Measurements from ENCODE around the gene JAML.

JAML gene

DNA sequence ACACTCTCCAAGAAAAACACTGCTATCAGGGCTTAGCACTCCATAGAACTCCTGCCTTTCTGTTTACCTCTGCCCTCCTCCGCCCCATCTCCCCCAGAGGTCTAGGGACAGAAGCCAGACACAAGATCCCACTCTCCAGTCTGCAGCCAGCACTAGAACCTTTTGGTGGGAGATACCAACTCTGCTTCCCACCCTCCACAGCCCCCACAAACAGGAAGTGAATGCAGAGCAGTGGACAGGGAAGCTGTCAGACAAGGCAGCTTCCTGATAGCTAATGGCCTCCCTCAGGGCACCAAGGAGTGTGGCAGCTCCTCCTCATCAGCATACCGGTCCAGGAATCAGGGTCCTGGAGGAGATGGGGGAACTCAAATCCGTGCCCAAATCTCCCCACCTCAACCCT, 77.3 kb downstream of the JAML start:
- no peak for DNase-seq (ENCODE audit: low read depth)
- no peak overlapping the region for H3K4me3 ChIP-seq (ENCODE audit: control insufficient read depth, low read depth, low read length)
- TF ChIP-seq, protein P1, sequence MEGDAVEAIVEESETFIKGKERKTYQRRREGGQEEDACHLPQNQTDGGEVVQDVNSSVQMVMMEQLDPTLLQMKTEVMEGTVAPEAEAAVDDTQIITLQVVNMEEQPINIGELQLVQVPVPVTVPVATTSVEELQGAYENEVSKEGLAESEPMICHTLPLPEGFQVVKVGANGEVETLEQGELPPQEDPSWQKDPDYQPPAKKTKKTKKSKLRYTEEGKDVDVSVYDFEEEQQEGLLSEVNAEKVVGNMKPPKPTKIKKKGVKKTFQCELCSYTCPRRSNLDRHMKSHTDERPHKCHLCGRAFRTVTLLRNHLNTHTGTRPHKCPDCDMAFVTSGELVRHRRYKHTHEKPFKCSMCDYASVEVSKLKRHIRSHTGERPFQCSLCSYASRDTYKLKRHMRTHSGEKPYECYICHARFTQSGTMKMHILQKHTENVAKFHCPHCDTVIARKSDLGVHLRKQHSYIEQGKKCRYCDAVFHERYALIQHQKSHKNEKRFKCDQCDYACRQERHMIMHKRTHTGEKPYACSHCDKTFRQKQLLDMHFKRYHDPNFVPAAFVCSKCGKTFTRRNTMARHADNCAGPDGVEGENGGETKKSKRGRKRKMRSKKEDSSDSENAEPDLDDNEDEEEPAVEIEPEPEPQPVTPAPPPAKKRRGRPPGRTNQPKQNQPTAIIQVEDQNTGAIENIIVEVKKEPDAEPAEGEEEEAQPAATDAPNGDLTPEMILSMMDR (conservative IDR thresholded peaks at IDR 0.05; ENCODE audit: control insufficient read depth, insufficient read depth, low read depth, low read length): no peak

DNA sequence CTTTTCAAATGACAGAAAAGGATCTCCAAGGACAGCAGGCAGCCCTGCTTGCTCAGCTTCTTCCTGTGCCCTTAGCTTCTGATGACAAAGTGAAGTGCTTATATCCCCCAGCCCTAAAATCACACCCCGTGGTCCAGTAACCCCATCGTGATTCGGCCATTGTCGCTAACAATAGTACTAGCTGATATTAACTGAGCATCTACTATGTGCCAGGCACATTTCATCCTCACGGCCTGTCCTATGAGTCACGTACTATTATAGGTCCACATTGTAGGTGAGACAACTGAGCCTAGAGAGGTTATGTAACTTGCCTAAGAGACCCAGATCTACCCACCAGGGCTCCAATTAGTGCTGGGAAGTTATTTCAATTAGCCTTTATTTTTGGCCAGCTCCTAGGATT, 78.3 kb downstream of the JAML start:
- no peak overlapping the region for H3K4me3 ChIP-seq (ENCODE audit: control insufficient read depth, low read depth, low read length)

DNA sequence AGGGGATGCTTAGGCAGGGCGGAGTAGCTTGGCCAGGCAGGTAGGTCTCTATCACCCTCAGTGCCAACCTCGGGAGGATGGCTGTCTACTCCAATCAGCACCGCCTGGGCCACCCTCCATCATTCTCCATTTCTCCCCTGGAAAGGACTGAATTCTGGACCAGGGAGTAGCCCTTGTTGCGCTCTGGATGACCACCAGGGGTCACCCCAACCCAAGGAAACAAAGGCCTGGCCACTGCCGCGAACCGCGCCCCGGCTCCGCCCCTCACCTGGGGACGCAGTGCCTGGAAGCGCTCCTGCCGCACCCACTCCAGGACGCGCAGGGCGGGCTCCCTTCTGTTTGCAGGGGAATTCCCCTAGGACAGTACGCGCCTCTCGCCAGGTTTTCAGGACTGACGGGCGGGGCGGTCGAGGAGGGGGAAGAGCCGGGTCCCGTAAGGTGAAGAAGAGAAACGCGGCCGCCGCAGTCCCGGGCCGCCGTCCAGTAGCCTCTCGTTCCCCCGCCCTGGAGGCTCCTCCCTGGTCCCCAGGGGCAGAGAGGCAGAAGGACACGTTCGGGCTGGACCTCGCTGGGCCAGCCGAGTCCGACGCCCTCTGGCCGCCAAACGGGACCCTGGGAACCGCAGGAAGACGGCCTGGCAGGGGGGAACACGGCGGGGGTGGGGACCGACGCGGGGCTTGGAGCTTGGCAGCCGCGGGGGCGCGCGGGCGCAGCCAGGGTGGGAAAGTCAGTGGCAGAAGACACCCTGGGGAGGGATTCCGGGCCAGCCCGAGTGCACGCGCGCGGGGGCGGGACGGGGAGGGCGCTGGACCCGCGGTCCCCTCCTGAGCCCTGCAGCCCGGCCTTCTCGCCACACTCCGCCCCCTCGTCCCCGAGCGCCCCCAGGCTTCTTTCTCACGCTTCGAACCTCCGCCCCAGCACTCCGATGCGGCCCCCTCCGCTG, 79.3 kb downstream of the JAML start:
- DNase-seq (ENCODE audit: low read depth): peak; percentile 52
- TF ChIP-seq, protein P1 (conservative IDR thresholded peaks at IDR 0.05; ENCODE audit: control insufficient read depth, insufficient read depth, low read depth, low read length): peak; percentile 80
- peak overlapping the region; percentile 42 for H3K4me3 ChIP-seq (ENCODE audit: control insufficient read depth, low read depth, low read length)

More for the DNA sequence above, 78.3 kb downstream of the JAML start:
- DNase-seq (ENCODE audit: low read depth): no peak
- TF ChIP-seq, protein P1 (conservative IDR thresholded peaks at IDR 0.05; ENCODE audit: control insufficient read depth, insufficient read depth, low read depth, low read length): no peak

DNA sequence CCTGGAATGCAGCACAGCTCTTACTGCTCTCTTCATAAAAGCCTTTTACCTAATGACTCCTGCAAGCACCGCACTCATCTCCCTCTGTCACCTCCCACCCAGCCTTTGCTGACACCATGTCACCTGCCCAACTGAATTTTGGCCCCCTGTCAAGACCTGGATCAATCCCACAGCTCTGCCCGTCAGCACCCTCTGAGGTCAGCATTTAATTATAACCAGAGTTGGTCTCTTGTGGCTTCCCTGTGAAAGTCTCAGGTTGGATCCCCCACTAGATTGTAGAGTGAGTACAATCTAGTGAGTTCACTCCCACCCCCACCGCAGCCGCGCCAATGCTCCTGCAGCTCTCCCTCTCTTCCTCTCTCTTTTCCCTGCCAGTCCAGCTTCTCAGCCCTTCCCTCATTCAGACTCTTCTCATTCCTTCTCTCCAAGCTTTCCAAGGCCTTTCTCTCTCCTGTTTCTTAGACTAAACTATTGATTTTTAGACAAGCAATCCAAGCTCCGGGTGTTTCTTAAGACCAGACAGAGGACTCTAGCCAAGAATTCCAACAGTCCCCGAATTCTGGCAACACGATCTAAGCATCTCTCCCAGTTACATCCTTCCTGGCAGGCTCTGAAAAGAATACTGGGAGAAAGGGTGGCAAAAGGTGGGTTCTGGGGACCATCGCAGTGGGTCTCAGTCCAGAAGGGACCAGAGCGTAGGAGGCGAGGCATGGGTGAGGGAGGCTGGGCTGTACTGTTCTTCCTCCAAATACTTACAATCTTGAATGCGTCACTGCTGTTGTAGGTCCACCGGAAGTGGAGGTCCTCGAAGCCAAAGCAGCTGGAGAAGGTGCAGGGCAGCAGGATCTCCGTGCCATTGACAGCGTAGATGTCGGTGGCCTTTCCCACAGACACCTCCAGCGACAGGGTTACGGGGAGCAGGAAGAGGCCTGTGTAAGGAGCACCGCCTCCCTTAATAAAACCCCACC, 80.2 kb downstream of the JAML start:
- TF ChIP-seq, protein P1 (conservative IDR thresholded peaks at IDR 0.05; ENCODE audit: control insufficient read depth, insufficient read depth, low read depth, low read length): no peak
- no peak for DNase-seq (ENCODE audit: low read depth)

More for the DNA sequence above, 80.2 kb downstream of the JAML start:
- no peak overlapping the region for H3K4me3 ChIP-seq (ENCODE audit: control insufficient read depth, low read depth, low read length)
